ENCODE data around the gene MLANA. TPM values are rescaled to one million over a fixed set of nuclear protein-coding genes. Genes with fewer than 3 reads are reported as not detected.

MLANA gene
- total and polyA plus RNA-seq, 10 of the 15 experiments (the other 5 are each of a cell fraction or from before 2014, with no cell fraction given): 0.11 to 0.26 (median 0.13) TPM; not detected in 6

DNA sequence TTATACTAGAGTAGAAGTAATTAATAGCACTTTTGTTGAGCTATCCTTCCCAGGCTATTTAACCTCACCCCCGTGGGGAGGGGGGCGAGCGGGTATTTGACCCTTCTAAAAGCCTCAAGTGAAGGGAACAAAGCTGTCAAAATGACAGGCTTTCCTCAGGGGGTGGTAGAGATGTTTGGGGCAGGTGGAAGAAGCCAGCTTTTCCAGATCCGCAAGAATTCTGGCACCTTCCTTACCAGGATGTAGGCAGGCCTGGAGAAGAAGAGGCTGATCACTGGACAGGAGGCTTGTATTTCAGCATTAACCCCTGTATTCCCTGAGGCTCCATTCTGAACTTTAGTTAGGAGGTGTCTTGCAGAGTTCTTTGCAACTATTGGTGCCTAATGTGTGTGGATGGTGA lies 26.2 kb upstream of the MLANA start:
- Histone ChIP-seq H3K4me1 (ENCODE audit: control insufficient read depth, insufficient read depth, low read length) (no peaks in the 10 kb centered on the region), H3K4me2 (ENCODE audit: control insufficient read depth, insufficient read depth) (no peak overlapping the region), H3K27me3 (replicated peaks in 1 of 2; ENCODE audit: control insufficient read depth in 2 of 2, insufficient read depth in 2 of 2, low read length in 1 of 2) (no peaks in the 10 kb centered on the region), H3K36me3 (ENCODE audit: control insufficient read depth in 2 of 2, insufficient read depth in 2 of 2, low read length in 1 of 2) (no peaks in the 10 kb centered on the region), H3K9me3 (replicated peaks; ENCODE audit: control insufficient read depth, insufficient read depth, low read length) (no peaks in the 10 kb centered on the region), H3K9ac (ENCODE audit: control insufficient read depth, insufficient read depth, low read length) (no peak overlapping the region), H3K27ac (ENCODE audit: control insufficient read depth, insufficient read depth) (no peak overlapping the region), H3K4me3 (no peak overlapping the region), H2AFZ (ENCODE audit: control insufficient read depth, low read depth, low read length) (no peak overlapping the region), H3K79me2 (ENCODE audit: control insufficient read depth, insufficient read depth, low read length) (no peaks in the 10 kb centered on the region), H4K20me1 (ENCODE audit: control insufficient read depth, insufficient read depth) (no peaks in the 10 kb centered on the region; the same call in 1 of the 2 replicates)
- intact Hi-C loops (cut with micrococcal nuclease; ENCODE audit: unreplicated experiment): no loop called here
- TF ChIP-seq ZNF274 (IDR thresholded peaks at IDR 0.05; ENCODE audit: insufficient read depth, insufficient read length): no peak
- TF ChIP-seq CEBPZ (IDR thresholded peaks at IDR 0.05; ENCODE audit: low read depth, low read length): no peak
- in situ Hi-C loops (cut with MboI): no loop called here
- ChIA-PET POLR2A (interaction anchor here (1.0 kb wide), 1 partner anchor 18 kb away, joined by 3 read pairs; no protein-coding TSS in a partner anchor), CTCF (interaction anchor here (1.0 to 3.5 kb wide), 7 partner anchors 9 to 190 kb away, joined by 3 to 14 read pairs (median 4); partner anchors contain the start of gene ERMP1), RAD21 (ENCODE audit: unreplicated experiment) (interaction anchor here (1.2 to 1.8 kb wide), 6 partner anchors 9 to 190 kb away, joined by 3 to 7 read pairs (median 3); partner anchors contain the start of gene ERMP1), SMC1A (ENCODE audit: uncharacterized antibody, unreplicated experiment) (interaction anchor here (1.0 to 1.9 kb wide), 5 partner anchors 13 to 190 kb away, joined by 3 to 9 read pairs (median 5); no protein-coding TSS in a partner anchor)
- WGBS (ENCODE audit: insufficient coverage, insufficient replicate concordance, low lambda C conversion rate, missing lambda C conversion rate): 74% methylated on average over 4 of the region's 4 CpGs
- no TSS peak for BruUV-seq (replicated peaks)
- ATAC-seq (no peak), DNase-seq (ENCODE audit: low read depth, low spot score) (no peak), FAIRE-seq (no peak)

DNA sequence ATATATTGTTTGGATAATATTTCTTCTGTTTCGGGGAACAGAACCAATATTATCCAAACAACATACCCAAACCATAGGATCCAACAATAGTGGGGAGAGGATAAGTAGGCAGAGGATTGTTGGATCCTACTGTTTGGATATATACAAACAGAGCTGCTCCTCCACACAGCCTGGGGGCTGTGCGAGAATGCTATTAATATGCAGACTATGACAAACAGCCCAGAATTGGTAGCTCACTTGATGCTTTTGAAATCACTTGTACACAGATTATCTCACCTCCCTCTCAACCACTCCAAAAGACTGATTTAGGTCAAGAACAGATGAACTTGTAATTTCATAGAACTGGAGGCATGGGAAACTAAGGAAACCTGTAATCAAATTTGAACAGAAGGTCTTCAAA lies 24.4 kb upstream of the MLANA start:
- FAIRE-seq (no peak), DNase-seq (ENCODE audit: low read depth, low spot score) (no peak), ATAC-seq (no peak)
- Histone ChIP-seq H3K9me3 (replicated peaks; ENCODE audit: control insufficient read depth, insufficient read depth, low read length) (no peaks in the 10 kb centered on the region), H3K4me1 (ENCODE audit: control insufficient read depth, insufficient read depth, low read length) (no peaks in the 10 kb centered on the region), H3K36me3 (ENCODE audit: control insufficient read depth in 2 of 2, insufficient read depth in 2 of 2, low read length in 1 of 2) (no peaks in the 10 kb centered on the region), H3K4me3 (no peak overlapping the region), H4K20me1 (ENCODE audit: control insufficient read depth, insufficient read depth) (no peaks in the 10 kb centered on the region; the same call in 1 of the 2 replicates), H3K27me3 (replicated peaks in 1 of 2; ENCODE audit: control insufficient read depth in 2 of 2, insufficient read depth in 2 of 2, low read length in 1 of 2) (no peaks in the 10 kb centered on the region), H3K79me2 (ENCODE audit: control insufficient read depth, insufficient read depth, low read length) (no peaks in the 10 kb centered on the region), H3K27ac (ENCODE audit: control insufficient read depth, insufficient read depth) (no peak overlapping the region), H3K9ac (ENCODE audit: control insufficient read depth, insufficient read depth, low read length) (no peak overlapping the region), H2AFZ (ENCODE audit: control insufficient read depth, low read depth, low read length) (no peak overlapping the region), H3K4me2 (ENCODE audit: control insufficient read depth, insufficient read depth) (no peak overlapping the region)
- CTCF ChIA-PET: interaction anchor here (1.1 to 3.5 kb wide), 2 partner anchors 20 to 188 kb away, joined by 3 to 14 read pairs; no protein-coding TSS in a partner anchor
- in situ Hi-C loops (cut with MboI) (no loop called here), intact Hi-C loops (cut with micrococcal nuclease; ENCODE audit: unreplicated experiment) (no loop called here)
- POLR2A ChIA-PET: interaction anchor here (0.6 kb wide), 1 partner anchor 66 kb away, joined by 5 read pairs; no protein-coding TSS in a partner anchor
- 86% methylated on average over 2 of the region's 2 CpGs for WGBS (ENCODE audit: insufficient coverage, insufficient replicate concordance, low lambda C conversion rate, missing lambda C conversion rate)
- RAD21 ChIA-PET (ENCODE audit: unreplicated experiment): no interaction called here
- no TSS peak for BruUV-seq (replicated peaks)
- SMC1A ChIA-PET (ENCODE audit: uncharacterized antibody, unreplicated experiment): interaction anchor here (1.1 to 1.3 kb wide), 5 partner anchors 13 to 188 kb away, joined by 3 to 4 read pairs (median 3); no protein-coding TSS in a partner anchor
- TF ChIP-seq POLR2A (IDR thresholded peaks at IDR 0.05; ENCODE audit: low read depth, low read length): no peak
- no peak for TF ChIP-seq RCOR1 (conservative IDR thresholded peaks at IDR 0.05; ENCODE audit: low read depth, low read length)
- TF ChIP-seq, protein P1, sequence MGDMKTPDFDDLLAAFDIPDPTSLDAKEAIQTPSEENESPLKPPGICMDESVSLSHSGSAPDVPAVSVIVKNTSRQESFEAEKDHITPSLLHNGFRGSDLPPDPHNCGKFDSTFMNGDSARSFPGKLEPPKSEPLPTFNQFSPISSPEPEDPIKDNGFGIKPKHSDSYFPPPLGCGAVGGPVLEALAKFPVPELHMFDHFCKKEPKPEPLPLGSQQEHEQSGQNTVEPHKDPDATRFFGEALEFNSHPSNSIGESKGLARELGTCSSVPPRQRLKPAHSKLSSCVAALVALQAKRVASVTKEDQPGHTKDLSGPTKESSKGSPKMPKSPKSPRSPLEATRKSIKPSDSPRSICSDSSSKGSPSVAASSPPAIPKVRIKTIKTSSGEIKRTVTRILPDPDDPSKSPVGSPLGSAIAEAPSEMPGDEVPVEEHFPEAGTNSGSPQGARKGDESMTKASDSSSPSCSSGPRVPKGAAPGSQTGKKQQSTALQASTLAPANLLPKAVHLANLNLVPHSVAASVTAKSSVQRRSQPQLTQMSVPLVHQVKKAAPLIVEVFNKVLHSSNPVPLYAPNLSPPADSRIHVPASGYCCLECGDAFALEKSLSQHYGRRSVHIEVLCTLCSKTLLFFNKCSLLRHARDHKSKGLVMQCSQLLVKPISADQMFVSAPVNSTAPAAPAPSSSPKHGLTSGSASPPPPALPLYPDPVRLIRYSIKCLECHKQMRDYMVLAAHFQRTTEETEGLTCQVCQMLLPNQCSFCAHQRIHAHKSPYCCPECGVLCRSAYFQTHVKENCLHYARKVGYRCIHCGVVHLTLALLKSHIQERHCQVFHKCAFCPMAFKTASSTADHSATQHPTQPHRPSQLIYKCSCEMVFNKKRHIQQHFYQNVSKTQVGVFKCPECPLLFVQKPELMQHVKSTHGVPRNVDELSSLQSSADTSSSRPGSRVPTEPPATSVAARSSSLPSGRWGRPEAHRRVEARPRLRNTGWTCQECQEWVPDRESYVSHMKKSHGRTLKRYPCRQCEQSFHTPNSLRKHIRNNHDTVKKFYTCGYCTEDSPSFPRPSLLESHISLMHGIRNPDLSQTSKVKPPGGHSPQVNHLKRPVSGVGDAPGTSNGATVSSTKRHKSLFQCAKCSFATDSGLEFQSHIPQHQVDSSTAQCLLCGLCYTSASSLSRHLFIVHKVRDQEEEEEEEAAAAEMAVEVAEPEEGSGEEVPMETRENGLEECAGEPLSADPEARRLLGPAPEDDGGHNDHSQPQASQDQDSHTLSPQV (IDR thresholded peaks at IDR 0.05): no peak
- TF ChIP-seq SMC3 (IDR thresholded peaks at IDR 0.05; ENCODE audit: borderline replicate concordance, low read length): no peak
- no peak for TF ChIP-seq PML (IDR thresholded peaks at IDR 0.05; ENCODE audit: low read length)
- TF ChIP-seq, protein P2, sequence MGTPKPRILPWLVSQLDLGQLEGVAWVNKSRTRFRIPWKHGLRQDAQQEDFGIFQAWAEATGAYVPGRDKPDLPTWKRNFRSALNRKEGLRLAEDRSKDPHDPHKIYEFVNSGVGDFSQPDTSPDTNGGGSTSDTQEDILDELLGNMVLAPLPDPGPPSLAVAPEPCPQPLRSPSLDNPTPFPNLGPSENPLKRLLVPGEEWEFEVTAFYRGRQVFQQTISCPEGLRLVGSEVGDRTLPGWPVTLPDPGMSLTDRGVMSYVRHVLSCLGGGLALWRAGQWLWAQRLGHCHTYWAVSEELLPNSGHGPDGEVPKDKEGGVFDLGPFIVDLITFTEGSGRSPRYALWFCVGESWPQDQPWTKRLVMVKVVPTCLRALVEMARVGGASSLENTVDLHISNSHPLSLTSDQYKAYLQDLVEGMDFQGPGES (IDR thresholded peaks at IDR 0.05): no peak
